HG03196 (cell line): ENCODE results near the gene PLA2G6.
"Not testable (repeated sequence)": the region's sequence is repeated elsewhere in the genome, so short reads cannot be mapped to it uniquely, and the experiment has no call there.

Experiments
- ATAC-seq: cut with Tn5 transposase; IDR thresholded peaks from one replicate; pipeline ENCODE4 v1.9.1; 2021; ENCODE audit not compliant: unreplicated experiment

The PLA2G6 gene

GRCh38 chr22:38169116-38169515 lies 12.5 kb downstream of the PLA2G6 start:
- ATAC-seq: no peak

- no peak for ATAC-seq
Observed at GRCh38 chr22:38167988-38168407, 13.6 kb downstream of the PLA2G6 start.

GRCh38 chr22:38165922-38166593 lies 15.6 kb downstream of the PLA2G6 start:
- ATAC-seq: no peak

- ATAC-seq: no peak
Observed at GRCh38 chr22:38164551-38164918, 17.1 kb downstream of the PLA2G6 start.

GRCh38 chr22:38163844-38164550 lies 17.6 kb downstream of the PLA2G6 start:
- ATAC-seq: no peak

GRCh38 chr22:38162881-38163843 lies 18.5 kb downstream of the PLA2G6 start:
- peak; percentile 44 for ATAC-seq

- no peak for ATAC-seq
Observed at GRCh38 chr22:38155703-38156102, 25.9 kb downstream of the PLA2G6 start.

- ATAC-seq: not testable (repeated sequence)
Observed at GRCh38 chr22:38154563-38154915, 27.1 kb downstream of the PLA2G6 start.

- ATAC-seq: no peak
Observed at GRCh38 chr22:38153821-38154562, 27.6 kb downstream of the PLA2G6 start.

- no peak for ATAC-seq
Observed at GRCh38 chr22:38151126-38151500, 30.5 kb downstream of the PLA2G6 start.

- no peak for ATAC-seq
Observed at GRCh38 chr22:38148245-38148644, 33.4 kb downstream of the PLA2G6 start.

- ATAC-seq: not testable (repeated sequence)
Observed at GRCh38 chr22:38146166-38146565, 35.5 kb downstream of the PLA2G6 start.

GRCh38 chr22:38144025-38144405 lies 37.6 kb downstream of the PLA2G6 start:
- no peak for ATAC-seq

- ATAC-seq: no peak
Observed at GRCh38 chr22:38142606-38143005, 39.0 kb downstream of the PLA2G6 start.

GRCh38 chr22:38141217-38141973 lies 40.2 kb downstream of the PLA2G6 start:
- ATAC-seq: no peak

GRCh38 chr22:38139901-38140300 lies 41.7 kb downstream of the PLA2G6 start:
- ATAC-seq: no peak

- no peak for ATAC-seq
Observed at GRCh38 chr22:38138961-38139360, 42.7 kb downstream of the PLA2G6 start.

- no peak for ATAC-seq
Observed at GRCh38 chr22:38137876-38138687, 43.5 kb downstream of the PLA2G6 start.

GRCh38 chr22:38136607-38137006 lies 45.0 kb downstream of the PLA2G6 start:
- no peak for ATAC-seq
